Left hindlimb (tissue), 1 donor: ENCODE data around the gene ACSF3.
A peak's percentile ranks its signal among the peaks of the same experiment; 100 is the strongest.

ENCODE experiments used
- DNase-seq: peaks from one replicate; pipeline ENCODE4 v3.0.0-alpha.2; 2018

The ACSF3 gene

GRCh38 chr16:89149386-89149785, 55.7 kb downstream of the ACSF3 start:
- no peak for DNase-seq

- DNase-seq: peak; percentile 15
Measured at GRCh38 chr16:89150090-89150835, 56.6 kb downstream of the ACSF3 start.

- no peak for DNase-seq
Measured at GRCh38 chr16:89150981-89151380, 57.3 kb downstream of the ACSF3 start.

GRCh38 chr16:89152831-89153700, 59.4 kb downstream of the ACSF3 start:
- peak; percentile 19 for DNase-seq

- peak; percentile 27 for DNase-seq
Measured at GRCh38 chr16:89153848-89154271, 60.2 kb downstream of the ACSF3 start.

GRCh38 chr16:89154390-89155183, 60.9 kb downstream of the ACSF3 start:
- DNase-seq: no peak

GRCh38 chr16:89155184-89155679, 61.6 kb downstream of the ACSF3 start:
- peak; percentile 77 for DNase-seq

GRCh38 chr16:89155851-89156739, 62.4 kb downstream of the ACSF3 start:
- DNase-seq: no peak

- DNase-seq: no peak
Measured at GRCh38 chr16:89156740-89157645, 63.3 kb downstream of the ACSF3 start.

GRCh38 chr16:89157778-89158177, 64.1 kb downstream of the ACSF3 start:
- DNase-seq: no peak

- no peak for DNase-seq
Measured at GRCh38 chr16:89159066-89159849, 65.6 kb downstream of the ACSF3 start.

GRCh38 chr16:89159850-89160354, 66.2 kb downstream of the ACSF3 start:
- DNase-seq: no peak

GRCh38 chr16:89160977-89161701, 67.5 kb downstream of the ACSF3 start:
- DNase-seq: no peak

- DNase-seq: no peak
Measured at GRCh38 chr16:89161763-89162713, 68.4 kb downstream of the ACSF3 start.

- no peak for DNase-seq
Measured at GRCh38 chr16:89163297-89163696, 69.6 kb downstream of the ACSF3 start.

GRCh38 chr16:89164436-89164835, 70.8 kb downstream of the ACSF3 start:
- DNase-seq: no peak

- DNase-seq: no peak
Measured at GRCh38 chr16:89164847-89165680, 71.4 kb downstream of the ACSF3 start.
